GM12892 (cell line): ENCODE measurements around the gene VCAN.

Source experiments
- POLR2A ChIP-seq: IDR thresholded peaks from 2 replicates; pipeline ENCODE4 v1.6.1; 2011; ENCODE audit warnings: low read depth, low read length, control low read depth
- POLR2AphosphoS5 ChIP-seq: IDR thresholded peaks from 2 replicates; pipeline ENCODE4 v1.6.1; 2011; ENCODE audit warnings: low read depth, low read length, control low read depth
- TAF1 ChIP-seq: IDR thresholded peaks from 2 replicates; pipeline ENCODE4 v1.6.1; 2011; ENCODE audit warnings: low read depth, mild to moderate bottlenecking, control low read depth, low read length, borderline replicate concordance

- TF ChIP-seq POLR2A (no peak), TAF1 (no peak), POLR2AphosphoS5 (no peak)
Measured at GRCh38 chr5:83472508-83473345, 1.2 kb downstream of the VCAN start.
